Stimulated activated naive CD8-positive, alpha-beta T cell treated with anti-CD3 and anti-CD28 coated beads, Interleukin-15, Interleukin-2, amounts not matched to agents 100 ng/mL and 50 ng/mL, for 24 hours (primary cell): ENCODE results near the gene VWA2.

Experiments used
- H3K27ac Mint-ChIP-seq: one replicate; pipeline ENCODE4 v1.8.0; 2021; ENCODE audit warnings: mild to moderate bottlenecking, mixed read lengths
- H3K27me3 Mint-ChIP-seq: one replicate; pipeline ENCODE4 v1.8.0; 2021; ENCODE audit warnings: mixed read lengths
- H3K36me3 Mint-ChIP-seq: one replicate; pipeline ENCODE4 v1.8.0; 2021; ENCODE audit warnings: low read depth, mixed read lengths
- H3K4me1 Mint-ChIP-seq: one replicate; pipeline ENCODE4 v1.8.0; 2021; ENCODE audit warnings: low read depth, mixed read lengths
- H3K4me3 Mint-ChIP-seq: one replicate; pipeline ENCODE4 v1.8.0; 2021; ENCODE audit warnings: mild to moderate bottlenecking, mixed read lengths
- H3K9me3 Mint-ChIP-seq: one replicate; pipeline ENCODE4 v1.8.0; 2021; ENCODE audit warnings: mixed read lengths

The VWA2 gene

DNA sequence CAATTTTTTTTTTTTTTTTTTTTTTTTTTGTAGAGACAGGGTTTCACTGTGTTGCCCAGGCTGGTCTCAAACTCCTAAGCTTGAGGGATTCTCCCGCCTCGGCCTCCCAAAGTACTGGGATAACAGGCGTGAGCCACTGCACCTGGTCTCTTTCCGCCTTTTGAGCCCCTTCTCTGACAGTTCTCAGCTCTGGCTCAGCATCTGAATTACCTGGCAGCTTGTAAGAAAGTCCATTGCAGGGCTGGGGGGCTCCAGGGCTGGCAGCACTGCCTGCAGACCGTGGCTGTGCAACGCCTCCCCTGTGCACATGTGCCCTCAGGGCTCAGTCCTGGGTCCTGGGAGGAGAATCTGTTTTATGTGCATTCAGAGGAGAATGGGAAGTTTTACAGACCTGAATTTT lies 37.6 kb downstream of the VWA2 start:
- no peak overlapping the region for H3K4me3 Mint-ChIP-seq
- no peaks in the 10 kb centered on the region for H3K36me3 Mint-ChIP-seq
- H3K27ac Mint-ChIP-seq: no peak overlapping the region
- peaks cover 4% of the 10 kb centered on the region for H3K27me3 Mint-ChIP-seq
- H3K4me1 Mint-ChIP-seq: no peaks in the 10 kb centered on the region
- no peaks in the 10 kb centered on the region for H3K9me3 Mint-ChIP-seq

DNA sequence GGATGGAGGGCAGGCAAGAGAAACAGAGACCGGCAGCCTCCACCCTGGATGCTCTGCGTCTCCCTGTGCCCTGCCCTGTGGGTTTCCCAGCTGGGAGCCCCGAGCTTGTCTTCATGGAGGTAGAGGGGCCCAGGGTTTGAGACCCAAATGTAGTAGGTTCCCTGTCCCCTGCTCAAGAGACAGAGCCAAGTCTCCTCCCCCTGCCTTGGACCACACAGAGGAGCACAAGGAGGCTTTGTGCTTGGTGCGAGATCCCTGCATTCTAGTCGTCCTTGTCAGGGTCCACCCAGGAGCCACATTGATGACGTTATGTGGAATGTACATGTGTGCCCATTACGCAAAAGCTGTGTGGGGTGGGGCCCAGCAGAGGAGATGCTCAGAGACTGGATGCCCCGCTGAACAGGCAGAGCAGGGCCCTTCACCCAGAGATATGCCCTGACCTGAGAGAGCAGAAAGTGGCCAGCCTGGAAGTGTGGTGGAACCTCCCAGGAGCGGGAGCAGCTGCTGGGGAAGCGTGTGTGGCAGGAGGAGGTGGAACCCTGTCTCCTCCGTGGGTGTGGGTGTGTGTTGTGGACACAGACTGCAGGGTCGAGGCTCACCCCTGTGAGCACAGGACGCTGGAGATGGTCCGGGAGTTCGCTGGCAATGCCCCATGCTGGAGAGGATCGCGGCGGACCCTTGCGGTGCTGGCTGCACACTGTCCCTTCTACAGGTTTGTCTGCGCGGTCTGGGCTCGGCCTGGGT lies 39.3 kb downstream of the VWA2 start:
- Mint-ChIP-seq H3K9me3 (no peaks in the 10 kb centered on the region), H3K36me3 (no peaks in the 10 kb centered on the region), H3K27ac (no peak overlapping the region), H3K4me3 (no peak overlapping the region), H3K4me1 (no peaks in the 10 kb centered on the region), H3K27me3 (peaks cover under 1% of the 10 kb centered on the region)

DNA sequence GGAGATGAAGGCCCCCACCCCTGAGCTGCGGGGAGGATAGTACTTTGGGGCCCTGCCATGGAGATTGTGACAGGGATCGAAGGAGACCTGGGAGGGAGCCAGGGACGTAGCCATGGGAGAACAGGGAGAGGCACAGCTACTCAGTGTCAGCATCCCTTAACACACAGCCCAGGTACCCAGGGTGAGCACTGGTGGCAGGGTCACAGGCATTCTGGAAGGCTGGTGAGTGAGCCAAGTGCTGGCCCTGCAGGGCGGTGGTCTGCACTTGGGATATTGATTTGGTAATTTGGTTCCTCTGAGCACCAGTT lies 39.8 kb downstream of the VWA2 start:
- H3K27ac Mint-ChIP-seq: no peak overlapping the region
- H3K4me1 Mint-ChIP-seq: no peaks in the 10 kb centered on the region
- H3K27me3 Mint-ChIP-seq: no peaks in the 10 kb centered on the region
- no peak overlapping the region for H3K4me3 Mint-ChIP-seq
- no peaks in the 10 kb centered on the region for H3K36me3 Mint-ChIP-seq
- H3K9me3 Mint-ChIP-seq: no peaks in the 10 kb centered on the region

DNA sequence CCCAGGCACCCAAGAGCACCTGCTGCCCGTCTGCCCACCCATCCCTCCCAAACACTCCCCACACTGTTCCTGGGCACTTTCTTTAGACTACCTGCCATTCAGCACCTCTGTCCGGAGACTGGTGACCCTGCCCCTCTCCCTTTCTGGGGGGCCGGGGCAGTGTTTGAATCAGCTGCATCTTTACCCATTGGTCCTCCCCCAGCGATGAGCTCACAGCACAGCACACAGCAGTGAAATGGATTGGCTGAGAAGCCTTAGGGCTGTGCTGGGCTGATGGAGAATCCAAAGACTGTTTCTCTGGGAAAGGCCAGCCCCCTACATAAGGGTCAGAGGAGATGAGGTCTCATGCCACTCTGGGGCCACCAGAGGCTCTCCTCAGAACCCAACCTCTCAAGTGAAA lies 40.2 kb downstream of the VWA2 start:
- Mint-ChIP-seq H3K9me3 (no peaks in the 10 kb centered on the region), H3K27me3 (no peaks in the 10 kb centered on the region)

DNA sequence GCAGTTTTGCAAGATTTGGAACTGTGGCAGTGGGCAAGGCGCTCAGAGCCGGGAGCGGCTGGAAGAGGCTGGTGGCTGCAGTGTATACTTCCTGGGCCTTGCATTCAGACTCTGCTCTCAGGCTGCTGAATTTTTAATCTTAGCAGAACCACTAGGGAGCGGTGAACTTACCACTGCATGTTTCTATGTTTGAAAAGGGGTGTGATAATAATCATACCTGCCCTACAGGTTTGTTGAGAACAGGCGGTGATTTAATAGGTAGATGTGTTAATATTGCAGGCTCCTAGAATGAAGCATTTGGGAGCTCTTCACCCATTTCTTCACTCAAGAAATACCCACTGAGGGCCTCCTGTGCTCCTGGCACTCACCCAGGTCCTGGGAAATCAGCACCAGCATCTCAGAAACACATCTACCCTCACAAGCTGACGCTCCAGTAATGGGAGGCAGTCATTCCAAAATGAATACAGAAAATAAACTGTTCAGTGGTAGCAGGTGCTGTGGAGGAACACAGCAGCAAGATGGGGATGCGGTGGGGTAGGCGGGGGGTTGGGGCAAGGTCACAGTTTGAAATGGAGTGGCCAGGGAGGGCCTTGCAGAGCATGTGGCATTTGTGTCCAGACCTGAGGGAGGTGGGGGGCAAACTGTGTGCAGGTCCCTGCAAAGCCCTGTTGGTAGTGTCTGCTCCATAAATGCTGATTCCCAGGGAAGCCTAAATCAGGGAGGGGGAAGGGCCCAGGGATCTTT lies 41.0 kb downstream of the VWA2 start:
- Mint-ChIP-seq H3K36me3 (no peaks in the 10 kb centered on the region), H3K27me3 (no peaks in the 10 kb centered on the region), H3K9me3 (no peaks in the 10 kb centered on the region), H3K27ac (no peak overlapping the region), H3K4me1 (no peaks in the 10 kb centered on the region), H3K4me3 (no peak overlapping the region)

More for the DNA sequence above, 40.2 kb downstream of the VWA2 start:
- Mint-ChIP-seq H3K27ac (no peak overlapping the region), H3K4me1 (no peaks in the 10 kb centered on the region), H3K4me3 (no peak overlapping the region), H3K36me3 (no peaks in the 10 kb centered on the region)

DNA sequence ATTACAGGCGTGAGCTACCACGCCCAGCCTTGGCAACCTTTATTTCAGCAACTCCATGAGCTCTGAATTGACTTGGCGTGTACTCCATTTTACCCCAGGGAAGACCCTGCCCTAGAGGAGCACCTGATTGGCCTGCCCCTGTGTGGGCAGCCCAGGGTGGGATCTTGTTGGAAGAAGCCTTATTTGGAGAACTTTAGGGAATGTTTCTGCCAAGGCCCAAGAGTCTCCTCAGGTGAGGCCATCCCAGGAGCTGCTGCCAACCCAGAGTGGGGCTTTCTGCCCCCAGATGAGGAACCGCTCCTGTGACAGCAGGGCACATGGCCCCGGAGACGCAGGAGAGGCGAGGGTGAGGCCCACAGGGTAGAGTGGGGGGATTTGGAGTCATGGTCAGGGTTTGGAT lies 42.0 kb downstream of the VWA2 start:
- H3K27ac Mint-ChIP-seq: no peak overlapping the region
- no peaks in the 10 kb centered on the region for H3K4me1 Mint-ChIP-seq
- H3K9me3 Mint-ChIP-seq: no peaks in the 10 kb centered on the region
- no peaks in the 10 kb centered on the region for H3K27me3 Mint-ChIP-seq
- H3K4me3 Mint-ChIP-seq: no peak overlapping the region
- H3K36me3 Mint-ChIP-seq: no peaks in the 10 kb centered on the region

DNA sequence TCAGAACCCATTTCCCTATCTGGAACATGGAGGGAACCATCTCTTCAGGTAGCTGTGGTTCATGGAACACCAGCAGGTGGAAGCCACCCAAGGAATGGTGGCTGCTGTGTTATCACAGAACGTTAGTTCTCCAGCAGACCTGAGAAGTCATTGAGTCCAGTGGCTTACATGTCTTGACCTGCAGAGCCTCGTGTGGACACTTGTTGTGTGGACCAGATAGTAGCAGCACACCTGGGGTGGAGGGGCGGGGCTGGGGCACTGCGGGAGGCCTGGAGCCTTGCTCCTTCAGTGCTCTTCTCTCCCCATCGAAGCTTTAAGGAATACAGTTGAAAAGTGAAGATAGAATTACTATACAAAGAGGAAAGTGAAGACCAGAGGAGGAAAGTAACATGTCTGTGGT lies 42.4 kb downstream of the VWA2 start:
- no peak overlapping the region for H3K27ac Mint-ChIP-seq
- no peaks in the 10 kb centered on the region for H3K4me1 Mint-ChIP-seq

DNA sequence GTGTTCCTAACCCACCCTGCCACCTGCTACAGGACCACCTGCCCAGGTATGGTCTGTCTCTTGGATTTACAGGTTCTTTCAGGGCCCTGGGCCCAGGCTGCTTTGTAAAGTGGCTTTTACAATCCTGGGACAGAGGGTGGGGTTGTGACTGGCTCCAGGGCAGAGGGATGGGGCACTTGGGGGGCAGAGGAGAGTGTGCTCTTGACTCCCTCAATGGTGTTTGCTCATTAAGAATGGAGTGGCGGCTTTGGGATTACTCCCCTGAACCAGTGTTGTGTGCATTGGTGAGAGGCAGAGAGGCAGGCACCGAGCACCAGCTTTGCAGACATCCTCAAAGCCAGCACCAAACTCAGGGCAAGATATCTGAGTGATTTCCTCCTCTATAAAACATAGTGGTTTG lies 43.5 kb downstream of the VWA2 start:
- no peaks in the 10 kb centered on the region for H3K36me3 Mint-ChIP-seq
- no peaks in the 10 kb centered on the region for H3K9me3 Mint-ChIP-seq
- H3K27me3 Mint-ChIP-seq: no peaks in the 10 kb centered on the region
- no peaks in the 10 kb centered on the region for H3K4me1 Mint-ChIP-seq
- no peak overlapping the region for H3K27ac Mint-ChIP-seq
- H3K4me3 Mint-ChIP-seq: no peak overlapping the region

More for the DNA sequence above, 42.4 kb downstream of the VWA2 start:
- Mint-ChIP-seq H3K27me3 (no peaks in the 10 kb centered on the region), H3K36me3 (no peaks in the 10 kb centered on the region), H3K9me3 (no peaks in the 10 kb centered on the region), H3K4me3 (no peak overlapping the region)

DNA sequence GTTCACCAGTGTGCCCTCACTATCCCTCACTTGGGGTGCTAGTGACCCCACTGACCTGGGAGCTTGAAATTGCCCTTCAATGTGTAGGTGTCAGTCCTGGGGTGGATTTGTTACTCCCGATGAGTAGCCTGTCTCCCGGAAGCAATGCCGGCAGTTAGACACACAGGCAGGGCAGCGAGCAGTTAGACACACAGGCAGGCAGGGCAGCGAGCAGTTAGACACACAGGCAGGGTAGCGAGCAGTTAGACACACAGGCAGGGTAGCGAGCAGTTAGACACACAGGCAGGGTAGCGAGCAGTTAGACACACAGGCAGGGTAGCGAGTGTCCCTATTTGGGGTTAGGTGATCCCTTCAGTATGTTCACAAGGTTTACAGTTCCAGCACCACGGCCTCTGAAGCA lies 44.0 kb downstream of the VWA2 start:
- Mint-ChIP-seq H3K4me1 (no peaks in the 10 kb centered on the region), H3K36me3 (no peaks in the 10 kb centered on the region), H3K4me3 (no peak overlapping the region), H3K9me3 (no peaks in the 10 kb centered on the region), H3K27me3 (no peaks in the 10 kb centered on the region), H3K27ac (no peak overlapping the region)

DNA sequence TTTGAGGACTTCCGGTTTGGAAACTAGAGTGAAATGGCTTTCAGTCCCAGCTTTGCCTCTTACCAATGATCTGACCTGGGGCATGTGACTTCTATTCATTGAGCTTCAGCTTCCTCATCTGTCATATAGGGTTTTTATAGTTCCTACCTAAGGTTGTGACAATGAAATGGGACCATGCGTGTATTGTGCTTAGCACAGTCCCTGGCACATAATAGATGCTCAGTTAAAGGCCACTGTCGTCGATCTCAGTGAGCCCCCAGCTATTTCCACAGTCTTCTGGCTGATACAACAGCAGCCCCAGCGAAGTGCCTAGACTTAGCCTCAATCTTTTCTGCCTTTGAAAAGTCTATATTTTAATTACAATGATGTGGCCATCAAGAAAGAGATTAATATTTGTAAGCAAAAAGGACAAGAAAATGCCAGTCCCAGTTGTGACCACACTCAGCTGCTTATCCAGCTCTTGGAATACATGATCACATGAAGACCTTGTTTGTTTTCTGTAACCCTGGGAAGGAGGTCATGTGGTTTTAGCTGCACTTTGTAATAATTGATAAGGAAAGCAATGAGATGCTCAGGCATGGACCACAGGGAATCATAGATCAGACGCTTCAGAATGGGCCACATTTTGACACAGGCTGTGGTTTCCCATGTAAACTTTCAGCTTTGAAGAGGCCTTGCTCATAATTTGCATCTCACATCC lies 44.6 kb downstream of the VWA2 start:
- Mint-ChIP-seq H3K27me3 (no peaks in the 10 kb centered on the region), H3K27ac (no peak overlapping the region), H3K4me3 (no peak overlapping the region)

DNA sequence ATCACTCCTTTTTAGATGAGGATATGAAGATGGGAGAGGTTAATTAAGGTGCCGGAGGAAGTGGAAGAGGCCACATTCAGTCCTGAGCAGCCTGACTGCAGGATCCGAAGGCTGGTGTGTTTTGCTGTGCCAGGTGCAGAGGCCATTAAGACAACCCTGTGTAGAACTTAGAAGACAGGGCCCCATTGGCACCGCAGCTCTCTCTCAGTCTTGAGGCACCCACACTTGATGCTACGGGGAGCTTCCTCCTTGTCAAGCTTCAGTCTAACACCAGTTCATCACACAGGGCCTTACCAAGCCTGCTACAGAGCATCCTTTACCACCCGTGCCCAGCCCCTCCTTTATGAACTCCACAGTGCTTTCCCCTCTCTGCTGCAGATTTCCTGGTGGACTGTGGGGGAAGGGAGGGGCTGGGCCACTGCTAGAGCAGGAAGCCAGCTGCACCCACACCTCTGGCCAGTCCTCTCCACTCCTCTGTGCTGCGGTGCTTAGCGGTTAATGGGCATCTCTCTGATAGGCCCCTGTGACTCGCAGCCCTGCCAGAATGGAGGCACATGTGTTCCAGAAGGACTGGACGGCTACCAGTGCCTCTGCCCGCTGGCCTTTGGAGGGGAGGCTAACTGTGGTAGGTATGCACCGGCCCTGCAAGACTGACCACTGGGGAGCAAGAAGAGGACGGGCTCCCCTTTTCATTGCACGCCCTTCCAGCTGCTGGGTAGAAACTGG lies 45.5 kb downstream of the VWA2 start:
- Mint-ChIP-seq H3K27ac (no peak overlapping the region), H3K27me3 (no peaks in the 10 kb centered on the region), H3K4me1 (no peaks in the 10 kb centered on the region), H3K9me3 (no peaks in the 10 kb centered on the region), H3K4me3 (no peak overlapping the region), H3K36me3 (no peaks in the 10 kb centered on the region)

More for the DNA sequence above, 44.6 kb downstream of the VWA2 start:
- Mint-ChIP-seq H3K4me1 (no peaks in the 10 kb centered on the region), H3K9me3 (no peaks in the 10 kb centered on the region), H3K36me3 (no peaks in the 10 kb centered on the region)

DNA sequence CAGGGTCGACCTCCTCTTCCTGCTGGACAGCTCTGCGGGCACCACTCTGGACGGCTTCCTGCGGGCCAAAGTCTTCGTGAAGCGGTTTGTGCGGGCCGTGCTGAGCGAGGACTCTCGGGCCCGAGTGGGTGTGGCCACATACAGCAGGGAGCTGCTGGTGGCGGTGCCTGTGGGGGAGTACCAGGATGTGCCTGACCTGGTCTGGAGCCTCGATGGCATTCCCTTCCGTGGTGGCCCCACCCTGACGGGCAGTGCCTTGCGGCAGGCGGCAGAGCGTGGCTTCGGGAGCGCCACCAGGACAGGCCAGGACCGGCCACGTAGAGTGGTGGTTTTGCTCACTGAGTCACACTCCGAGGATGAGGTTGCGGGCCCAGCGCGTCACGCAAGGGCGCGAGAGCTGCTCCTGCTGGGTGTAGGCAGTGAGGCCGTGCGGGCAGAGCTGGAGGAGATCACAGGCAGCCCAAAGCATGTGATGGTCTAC lies 46.9 kb downstream of the VWA2 start:
- Mint-ChIP-seq H3K36me3 (no peaks in the 10 kb centered on the region), H3K4me3 (no peak overlapping the region), H3K27ac (no peak overlapping the region), H3K4me1 (no peaks in the 10 kb centered on the region), H3K9me3 (no peaks in the 10 kb centered on the region), H3K27me3 (no peaks in the 10 kb centered on the region)

DNA sequence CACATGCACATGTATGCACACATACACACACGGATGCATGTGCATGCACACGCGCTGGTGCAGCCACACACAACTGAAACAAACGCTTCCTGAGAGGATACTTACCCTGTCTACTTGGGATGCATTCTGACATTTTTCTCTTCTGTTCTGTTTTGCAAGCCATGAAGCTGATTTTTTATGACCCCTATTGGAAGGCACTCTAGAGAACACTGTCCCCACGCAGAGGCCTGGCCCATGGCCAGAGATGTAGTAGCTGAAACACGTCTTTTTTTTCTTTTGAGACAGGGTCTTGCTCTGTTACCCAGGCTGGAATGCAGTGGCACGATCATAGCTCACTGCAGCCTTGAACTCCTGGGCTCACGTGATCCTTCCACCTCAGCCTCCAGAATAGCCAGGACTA lies 47.9 kb downstream of the VWA2 start:
- no peaks in the 10 kb centered on the region for H3K9me3 Mint-ChIP-seq
- H3K36me3 Mint-ChIP-seq: no peaks in the 10 kb centered on the region
- H3K27ac Mint-ChIP-seq: no peak overlapping the region
- no peaks in the 10 kb centered on the region for H3K4me1 Mint-ChIP-seq
- no peak overlapping the region for H3K4me3 Mint-ChIP-seq
- no peaks in the 10 kb centered on the region for H3K27me3 Mint-ChIP-seq

DNA sequence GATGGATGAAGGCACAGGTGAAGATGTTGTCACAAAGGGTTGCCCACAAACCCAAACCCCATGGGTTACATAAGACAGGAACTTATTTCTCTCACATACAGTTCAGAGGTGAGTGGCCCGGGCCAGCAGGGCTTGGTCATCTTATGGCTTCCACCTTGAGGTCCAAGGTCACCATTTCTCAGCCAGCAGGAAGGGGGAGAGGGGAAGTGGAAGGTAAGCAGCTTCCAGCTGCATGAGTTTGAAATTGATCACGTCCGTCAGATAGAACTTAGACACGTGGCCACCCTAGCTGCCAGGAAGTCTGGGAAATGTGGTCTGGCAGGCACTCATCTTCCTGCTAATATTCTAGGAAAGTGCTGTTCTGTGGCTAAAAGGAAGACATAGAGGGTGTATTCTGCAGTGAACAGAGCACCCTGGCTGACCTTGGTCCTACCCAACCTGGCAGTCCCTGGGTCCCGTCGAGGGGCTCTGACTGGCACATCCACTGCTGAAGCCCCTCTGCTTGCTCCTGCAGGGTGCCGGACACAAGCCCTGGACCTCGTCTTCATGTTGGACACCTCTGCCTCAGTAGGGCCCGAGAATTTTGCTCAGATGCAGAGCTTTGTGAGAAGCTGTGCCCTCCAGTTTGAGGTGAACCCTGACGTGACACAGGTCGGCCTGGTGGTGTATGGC lies 49.5 kb downstream of the VWA2 start:
- H3K4me1 Mint-ChIP-seq: no peaks in the 10 kb centered on the region
- no peak overlapping the region for H3K4me3 Mint-ChIP-seq
- no peak overlapping the region for H3K27ac Mint-ChIP-seq
- H3K27me3 Mint-ChIP-seq: no peaks in the 10 kb centered on the region
- H3K9me3 Mint-ChIP-seq: no peaks in the 10 kb centered on the region
- no peaks in the 10 kb centered on the region for H3K36me3 Mint-ChIP-seq
